ENCODE data around the gene UNC5C.

The UNC5C gene

DNA sequence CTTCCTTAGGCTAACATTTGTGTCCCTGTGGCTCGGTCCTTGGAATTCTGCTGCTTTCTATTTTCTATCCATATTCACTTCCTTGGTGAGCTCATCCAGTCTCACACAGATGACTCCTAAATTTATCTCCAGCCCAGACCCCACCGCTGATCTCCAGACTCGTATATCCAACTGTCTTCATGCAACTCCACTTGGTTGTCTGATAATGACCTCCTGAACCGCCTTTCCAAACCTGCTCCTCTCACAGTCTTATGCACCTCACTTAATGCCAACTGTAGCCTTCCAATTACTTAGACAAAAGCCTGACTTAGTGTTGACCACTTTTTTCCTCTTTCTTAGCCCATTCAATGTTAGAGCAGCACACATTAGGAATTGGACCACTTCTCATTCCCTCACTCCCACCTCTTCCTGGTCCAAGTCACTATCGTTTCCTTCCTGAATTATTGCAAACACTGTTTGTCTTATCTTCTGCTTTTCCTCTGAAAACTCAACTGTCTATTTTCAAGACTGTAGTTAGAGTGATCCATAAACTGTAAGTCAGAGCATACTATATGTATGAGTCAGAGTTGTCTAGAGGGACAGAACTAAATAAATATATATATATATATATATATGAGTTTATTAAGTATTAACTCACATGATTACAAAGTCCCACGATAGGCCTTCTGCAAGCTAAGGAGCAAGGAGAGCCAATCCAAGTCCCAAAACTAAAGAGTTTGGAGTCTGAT is 292.5 kb downstream of the UNC5C start:
- DNase-seq, result no peak

DNA sequence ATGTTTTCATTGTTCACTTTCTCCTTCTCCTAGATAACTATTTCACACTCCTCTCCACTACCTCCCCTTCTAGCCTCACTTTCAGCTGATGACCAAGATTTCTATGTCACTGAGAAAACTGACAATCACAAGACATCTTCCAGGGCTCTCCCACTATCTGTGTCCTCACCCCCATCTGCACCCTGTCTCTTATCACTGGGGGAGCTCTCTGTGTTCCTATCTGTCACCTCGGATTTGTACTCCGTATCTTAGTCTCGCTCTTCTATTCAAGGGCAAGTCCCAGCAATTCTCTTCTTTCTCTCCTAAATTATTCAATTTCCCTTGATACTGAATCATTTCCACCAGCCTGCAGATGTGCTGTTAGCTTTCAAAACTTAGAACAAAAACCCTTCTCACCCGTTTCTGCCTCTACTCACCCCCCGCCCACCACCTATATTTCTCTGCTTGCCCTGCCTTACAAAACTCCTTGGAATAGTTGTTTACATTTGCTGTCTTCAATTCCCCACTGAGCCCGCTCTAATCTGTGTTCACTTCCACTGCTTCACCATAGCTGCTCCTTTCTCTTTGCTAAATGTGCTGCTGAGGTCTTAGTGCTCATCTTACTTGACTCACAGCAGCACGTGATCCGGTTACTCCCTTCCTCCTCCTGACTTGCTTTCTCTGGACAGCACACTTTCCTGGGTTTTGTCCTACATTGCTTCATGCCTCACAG is 293.2 kb downstream of the UNC5C start:
- no peak for DNase-seq

DNA sequence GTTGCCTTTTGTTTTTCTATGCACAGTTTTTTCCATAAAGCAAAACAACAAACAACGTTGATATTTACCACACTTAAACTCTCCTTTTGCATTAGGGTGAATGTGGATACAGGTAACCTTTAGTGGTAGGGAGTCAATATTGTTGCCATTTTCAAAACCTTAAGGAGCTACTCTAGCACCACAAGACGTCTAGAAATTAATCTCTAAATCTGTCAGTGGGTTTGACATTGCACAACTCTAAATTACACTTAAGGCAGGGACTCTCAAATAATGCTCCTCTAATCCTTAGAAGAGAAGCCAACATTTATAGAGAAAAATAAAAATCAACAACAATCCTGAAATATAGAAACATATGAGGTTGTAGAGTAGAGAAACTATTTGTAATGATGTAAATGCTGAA is 297.2 kb downstream of the UNC5C start:
- no peak for DNase-seq

DNA sequence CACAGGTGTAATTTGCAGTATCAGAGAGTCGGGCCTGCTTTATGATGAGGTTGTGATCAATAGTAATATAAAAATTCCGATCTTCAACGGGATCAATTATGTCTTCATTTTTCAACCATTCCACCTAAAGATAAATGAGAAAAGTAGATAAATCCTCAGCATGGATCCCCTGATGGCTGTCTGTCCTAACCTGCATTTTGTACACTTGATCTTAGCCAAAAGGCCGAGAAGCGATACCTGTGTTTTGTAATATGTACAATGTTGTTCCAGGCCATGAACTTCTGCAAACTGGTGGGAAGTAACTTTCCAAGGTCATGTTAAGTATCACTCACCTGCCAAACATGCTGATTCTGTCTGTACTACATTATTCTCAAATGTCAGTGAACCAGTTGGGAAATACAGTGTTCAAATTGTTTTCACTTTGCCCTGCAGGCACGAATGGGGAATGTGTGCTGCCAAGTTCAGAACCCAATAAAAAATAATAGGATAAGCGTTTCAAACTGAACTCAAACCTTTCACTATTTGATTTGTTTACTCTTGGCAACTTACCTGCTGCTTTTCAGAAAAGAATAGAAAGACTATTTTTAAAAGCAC is 298.1 kb downstream of the UNC5C start:
- DNase-seq, result no peak

DNA sequence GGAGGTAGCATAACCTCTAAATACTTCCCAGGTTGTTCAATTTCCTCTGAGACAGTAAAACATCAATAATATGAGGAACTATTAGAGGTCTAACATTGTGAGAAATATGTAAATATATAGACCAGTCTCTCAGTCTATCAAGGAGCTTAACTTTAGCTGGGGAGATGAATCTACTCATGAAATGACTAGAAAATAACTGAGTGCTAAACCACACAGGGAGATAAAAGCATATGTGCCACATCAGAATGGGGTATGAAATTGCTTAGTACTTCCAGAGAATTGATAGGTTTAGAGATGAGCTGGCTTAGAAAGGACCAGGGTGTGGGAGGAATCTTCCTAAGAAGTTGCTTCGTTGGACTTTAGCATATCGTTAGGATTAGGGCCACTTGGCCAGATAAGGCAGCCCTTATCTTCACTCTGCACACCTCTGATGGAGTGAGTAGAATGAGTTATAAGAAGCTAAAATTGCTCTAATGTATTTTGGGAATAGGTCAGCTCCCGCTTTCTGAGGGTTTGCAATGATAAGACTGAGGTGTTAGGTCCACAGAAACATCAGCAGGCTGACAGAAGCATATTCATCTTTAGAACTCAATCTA is 299.2 kb downstream of the UNC5C start:
- no peak for DNase-seq

DNA sequence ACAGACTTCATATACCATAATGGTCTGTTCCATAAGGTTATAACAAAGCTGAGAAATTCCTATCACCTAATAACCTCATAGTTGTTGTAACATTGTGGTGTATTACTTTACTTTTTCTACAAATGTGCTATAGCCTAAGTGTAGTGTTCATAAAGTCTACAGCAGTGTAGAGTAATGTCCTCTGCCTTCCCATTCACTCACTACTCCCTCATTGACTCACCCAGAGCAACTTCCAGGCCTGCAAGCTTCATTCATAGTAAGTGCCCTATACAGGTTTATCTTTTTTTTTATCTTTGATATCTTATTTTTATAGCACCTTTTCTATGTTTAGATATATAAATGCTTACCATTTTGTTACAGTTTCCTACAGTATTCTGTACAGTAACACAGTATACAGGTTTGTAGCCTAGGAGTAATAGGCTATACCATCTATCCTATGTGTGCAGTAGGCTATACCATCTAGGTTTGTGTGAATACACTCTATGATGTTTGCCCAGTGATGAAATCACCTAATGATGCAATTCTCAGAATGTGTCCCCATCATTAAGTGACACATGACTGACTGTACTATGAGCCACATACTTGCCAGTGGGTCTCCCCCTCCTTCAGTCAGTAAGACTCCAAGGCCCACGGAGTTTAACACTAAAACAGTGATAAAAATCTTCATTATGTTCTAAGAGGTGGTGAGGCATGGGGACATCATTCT is 299.9 kb downstream of the UNC5C start:
- no peak for DNase-seq

DNA sequence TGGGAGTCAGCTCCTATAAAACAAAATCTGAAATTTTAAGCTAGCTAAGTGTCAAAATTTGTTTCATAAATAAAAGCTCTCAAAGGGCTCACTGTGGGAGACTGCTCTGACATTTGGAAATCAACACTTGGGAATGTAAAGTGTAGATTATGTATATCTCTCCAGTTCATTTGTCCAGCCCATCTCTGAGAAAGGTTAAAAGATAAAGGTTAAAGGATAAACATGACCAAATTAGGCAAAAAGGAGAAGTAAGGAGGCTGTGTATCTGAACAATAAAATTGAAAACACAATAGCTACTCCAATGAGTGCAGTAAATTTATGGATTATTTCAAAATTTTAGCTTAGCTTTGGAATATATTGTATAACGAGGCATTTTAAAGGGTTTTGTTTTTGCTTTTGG is 304.9 kb downstream of the UNC5C start:
- no peak for DNase-seq

DNA sequence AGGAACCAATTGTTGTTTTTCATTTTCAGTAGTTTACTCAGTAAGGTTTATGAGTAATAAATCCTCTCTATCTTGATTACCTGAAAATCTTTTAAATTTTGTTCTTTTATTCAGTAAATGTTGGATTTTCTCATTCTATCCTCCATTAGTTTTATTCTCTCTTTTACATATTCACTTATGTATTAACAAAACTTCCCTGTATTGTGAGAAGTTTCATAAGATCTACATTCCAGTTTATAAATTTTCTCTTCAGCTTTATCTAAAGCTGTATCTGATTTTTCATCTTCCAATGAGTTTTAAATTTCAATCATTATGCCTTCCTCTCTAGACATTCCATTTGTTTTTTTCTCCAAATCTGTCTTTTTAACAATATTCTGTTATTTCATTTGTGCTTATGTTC is 310.2 kb downstream of the UNC5C start:
- DNase-seq, result no peak

DNA sequence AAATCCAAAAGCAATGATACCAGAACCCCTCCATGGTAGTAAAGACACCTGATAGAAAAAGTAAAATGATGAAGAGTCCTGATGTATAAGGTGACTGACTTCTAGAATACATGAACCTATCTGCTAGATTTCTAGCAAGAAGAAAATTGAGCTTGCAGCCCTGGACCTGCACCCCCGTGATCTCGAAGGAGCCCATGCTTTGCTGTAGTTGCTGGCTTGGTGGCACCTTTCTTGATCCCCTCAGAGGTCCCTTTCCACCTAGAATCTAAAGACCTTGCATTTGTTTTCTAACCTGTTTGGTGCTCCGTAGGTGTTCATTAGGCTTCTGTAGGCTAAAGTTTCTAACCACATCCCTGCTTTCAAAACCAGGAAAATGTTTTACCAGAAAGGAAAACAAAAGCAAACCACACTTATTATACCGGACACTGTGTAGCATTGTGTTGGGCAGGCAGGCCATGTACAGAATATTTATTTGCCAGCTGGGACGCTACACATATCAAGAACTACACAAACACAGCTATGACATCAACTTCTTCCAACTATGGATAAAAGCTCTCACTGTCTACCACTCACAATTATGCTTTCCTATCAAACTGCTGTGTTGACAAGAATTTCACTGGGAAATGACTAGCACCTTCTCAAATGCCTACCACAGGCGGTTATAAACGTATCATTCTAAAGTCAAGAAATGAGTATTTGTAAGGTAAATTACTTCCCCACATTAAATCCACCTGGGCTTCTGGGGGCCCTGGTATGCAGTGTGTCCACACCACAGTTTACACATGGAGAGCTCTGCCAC is 316.2 kb downstream of the UNC5C start:
- no peak for DNase-seq

DNA sequence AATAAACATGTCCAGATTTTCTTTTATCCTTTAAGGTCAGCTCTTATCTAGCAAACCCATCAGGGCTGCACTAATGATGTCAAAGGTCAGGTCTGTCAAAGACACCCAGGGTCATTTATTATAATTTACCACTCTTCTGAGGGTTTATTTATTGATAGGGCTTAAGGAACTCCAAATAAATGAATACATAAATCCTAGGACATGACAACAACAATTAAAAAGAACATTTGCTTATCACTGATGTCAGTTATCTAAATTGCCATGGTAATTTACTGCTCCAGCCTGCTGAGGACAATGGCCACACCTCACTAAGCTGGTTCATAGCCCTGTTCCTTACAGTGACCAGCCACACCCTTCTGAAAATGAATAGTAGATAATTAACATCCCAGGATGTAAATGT is 317.1 kb downstream of the UNC5C start:
- no peak for DNase-seq

DNA sequence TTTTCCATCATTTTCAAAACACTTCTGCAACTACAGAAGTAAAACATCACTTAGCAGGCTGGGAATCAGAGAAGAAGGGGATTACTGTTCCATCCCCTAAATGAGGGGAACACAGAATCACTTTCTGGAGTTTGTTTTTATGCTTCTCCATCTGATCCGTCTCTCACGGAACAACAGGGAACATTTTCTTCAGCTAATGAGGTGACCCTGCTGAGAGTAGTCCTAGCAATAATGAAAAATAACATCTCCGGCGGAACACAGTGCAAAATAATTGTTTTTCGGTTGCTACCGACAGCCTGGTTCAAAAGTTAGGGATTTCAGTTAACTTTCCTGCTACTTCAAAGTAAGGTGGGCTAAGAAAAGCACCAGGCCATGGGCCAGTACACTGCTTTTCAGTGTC is 322.9 kb downstream of the UNC5C start:
- no peak for DNase-seq

DNA sequence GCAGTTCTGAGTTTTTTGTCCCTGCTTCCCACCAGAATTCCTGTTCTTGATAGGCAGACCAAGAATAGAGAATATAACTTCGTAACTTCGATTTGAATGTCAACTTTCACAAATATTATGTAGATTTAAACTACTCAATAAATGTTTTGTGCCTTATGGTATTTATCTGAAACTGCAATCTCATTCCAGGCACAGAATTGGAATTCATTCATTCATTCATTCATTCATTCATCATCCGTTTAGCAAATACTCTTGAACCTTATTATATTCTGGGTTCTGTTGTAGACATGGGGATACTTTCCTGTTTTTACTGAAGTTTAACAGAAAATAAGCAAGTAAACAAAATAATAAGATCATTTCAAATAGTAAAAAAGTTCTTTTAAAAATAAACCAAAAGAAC is 324.4 kb downstream of the UNC5C start:
- no peak for DNase-seq

DNA sequence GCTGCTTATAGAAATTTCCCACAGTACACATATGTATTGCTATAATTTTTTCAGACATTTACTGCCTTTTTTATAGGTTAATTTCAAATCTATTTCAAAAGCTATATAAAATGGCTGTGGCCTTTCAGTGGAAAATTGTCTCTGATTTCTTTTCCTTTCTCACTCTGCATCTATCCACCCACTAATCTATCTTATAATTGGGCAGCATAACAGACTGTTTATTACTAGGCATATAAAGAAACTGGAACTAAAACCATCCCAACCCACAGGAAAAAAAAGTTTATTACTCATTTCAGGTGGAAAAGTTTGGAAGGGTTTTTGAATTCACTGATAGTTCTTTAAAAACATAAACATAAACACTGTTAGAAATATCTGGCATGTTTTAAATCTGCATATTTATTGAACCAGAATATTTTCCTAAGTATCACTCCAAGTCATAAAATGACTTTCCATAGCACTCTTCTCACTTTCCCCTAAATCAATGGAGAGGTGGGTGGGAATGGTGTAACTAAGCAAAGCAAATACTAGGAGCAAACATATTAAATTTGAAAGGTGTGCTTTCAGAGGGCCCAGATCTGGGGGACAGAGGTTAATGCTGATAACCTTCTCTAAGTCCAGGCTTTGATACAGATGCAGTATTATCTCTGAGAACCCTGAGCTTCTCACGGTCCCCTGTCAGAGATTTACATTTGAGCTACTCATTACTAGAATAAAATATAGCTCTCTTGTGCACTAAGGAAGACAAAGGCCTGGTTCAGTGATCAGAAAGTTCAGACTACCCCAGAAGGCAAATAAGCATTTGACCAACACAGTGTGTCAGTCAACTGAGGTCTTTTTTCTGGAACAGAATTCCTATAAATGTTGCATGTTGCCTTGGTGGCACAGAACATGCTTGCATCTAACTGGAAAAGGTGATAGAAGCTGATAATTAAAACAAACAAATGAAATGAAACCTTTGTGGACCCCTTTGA is 328.3 kb downstream of the UNC5C start:
- DNase-seq, result no peak

DNA sequence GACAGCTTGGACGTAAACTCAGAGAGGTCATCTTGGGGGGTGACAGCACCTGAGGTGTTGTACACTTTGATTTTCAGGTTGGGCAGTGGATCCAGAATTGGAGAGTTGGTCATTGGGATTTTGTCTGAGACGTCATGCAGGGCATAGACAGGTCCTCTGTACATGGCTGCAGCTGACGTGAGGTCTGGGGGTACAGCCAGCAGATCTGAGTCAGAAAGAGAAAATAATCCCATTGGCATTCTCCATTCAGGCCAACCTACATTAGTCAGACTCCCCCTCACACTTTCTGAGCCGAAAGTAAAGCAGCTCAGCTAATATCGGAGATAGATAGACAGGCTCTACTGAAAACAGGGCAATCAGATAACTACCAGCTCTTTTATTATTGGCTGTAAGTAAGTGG is 329.7 kb downstream of the UNC5C start:
- no peak for DNase-seq

DNA sequence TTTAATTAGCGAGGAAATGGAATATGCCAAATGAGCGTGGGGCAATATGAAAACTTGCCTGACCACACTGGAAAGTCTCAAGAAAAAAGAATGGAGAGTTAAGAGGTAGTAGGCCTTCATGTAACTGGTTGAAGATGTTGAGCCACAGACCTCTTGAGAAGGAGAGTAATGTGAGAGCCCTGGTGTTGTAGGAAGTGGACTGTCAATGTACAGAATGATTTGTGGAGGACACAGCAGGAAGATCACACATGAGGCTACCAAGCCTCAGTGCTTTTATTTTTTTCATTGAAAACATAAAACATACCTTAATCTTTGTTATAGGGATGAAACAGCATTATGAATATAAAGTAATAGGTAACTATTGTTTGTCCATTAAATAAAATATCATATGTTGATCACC is 331.6 kb downstream of the UNC5C start:
- DNase-seq, result no peak

DNA sequence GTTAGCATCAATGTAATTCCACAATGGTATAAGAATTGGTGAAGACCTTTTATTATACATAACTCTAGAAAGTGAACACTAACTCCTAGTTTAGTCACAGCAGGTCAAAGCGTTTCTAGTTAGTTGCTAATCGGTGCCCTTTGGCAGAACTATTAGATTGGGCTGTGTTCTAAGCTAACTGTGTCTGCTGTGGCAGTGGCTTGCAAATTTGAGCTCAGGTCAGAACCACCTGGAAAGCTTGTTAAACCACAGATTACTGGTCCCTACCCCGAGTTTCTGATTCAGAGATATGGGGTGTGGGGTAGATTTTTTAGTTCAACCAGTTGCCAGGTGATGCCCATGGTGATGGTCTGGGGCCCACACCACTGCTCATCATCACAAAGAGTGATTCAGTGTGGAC is 332.1 kb downstream of the UNC5C start:
- DNase-seq, result no peak

DNA sequence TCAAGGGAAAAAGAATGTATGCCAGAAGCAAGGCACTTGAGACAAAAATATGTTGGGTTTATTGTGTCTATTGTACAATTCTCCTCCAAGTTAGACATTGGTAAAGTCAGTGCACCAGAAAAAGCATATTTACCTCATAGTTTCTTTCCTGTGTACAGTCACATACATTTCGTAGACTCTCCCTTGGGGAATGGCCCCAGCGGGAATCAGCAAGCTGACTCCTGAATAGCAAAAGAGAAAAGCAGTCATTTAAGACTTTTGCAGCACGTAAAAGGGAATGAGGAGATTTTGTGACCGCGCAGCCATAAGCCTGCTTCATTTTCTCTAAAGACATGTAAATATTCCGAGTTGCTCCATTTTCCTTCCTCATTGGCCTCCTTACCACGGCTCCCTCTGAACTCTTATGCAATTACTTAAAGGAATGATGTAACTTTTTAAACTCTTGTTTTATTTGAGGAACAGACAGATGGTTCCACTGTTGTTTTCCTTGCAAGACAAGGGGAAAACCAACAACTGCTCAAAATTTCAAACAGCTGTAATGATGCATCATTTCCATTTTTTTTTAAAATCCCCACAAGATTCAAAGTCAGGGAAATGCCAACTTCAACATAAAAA is 332.7 kb downstream of the UNC5C start:
- no peak for DNase-seq

DNA sequence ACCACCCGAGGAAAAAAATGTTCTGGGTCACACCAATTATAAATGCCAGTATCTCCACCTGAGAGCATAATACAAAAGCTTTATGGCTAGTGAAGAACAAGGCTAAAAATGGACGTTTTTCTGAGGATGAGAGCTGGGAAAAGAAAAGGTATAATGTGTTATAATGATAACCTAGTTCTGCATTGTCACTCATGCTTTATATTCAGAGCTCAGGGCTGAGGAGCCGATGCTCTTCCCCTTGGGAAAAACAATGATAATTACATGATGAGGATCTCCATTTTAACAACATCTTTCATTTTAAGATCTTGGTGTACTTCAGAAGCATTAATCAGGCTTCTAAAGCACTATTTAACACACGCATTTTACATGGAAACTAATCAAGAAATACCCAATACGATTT is 333.7 kb downstream of the UNC5C start:
- DNase-seq, result no peak

DNA sequence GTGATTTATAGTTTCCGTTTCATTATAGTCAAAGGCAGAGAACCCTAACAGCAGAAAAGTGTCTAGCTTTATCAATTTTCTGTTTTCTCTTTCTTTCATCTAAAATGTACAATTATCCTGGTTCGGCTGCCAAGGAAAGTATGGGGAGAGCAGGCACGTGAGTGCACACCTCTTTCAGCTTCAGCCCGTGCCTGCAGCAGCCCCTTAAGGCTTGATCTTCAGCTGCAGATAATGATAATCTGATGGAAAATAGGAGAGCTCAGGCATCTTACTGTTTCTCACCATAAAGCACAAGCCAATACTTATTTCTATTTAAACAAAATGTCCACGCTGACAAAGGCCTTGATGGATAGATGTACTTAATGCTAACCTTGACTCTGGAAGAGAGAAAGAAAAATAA is 334.4 kb downstream of the UNC5C start:
- DNase-seq, result no peak

DNA sequence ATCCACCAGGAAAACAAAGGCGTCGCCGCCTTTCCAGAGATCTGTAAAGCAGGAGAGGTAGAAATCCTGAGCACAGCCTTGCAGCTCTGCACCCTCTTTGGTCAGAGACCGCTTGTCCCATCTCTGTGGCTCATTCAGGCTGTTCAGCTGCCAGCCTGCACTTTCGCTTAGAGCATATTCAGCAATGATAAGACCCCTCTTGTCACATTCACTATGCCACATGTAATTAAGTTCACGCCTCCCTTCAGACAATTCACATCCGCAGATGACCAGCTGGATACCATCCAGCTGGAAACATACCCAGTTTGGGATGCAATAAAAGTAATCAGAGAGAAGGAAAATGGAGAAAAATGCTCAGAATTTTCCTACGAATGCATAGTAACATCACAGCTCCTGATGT is 335.4 kb downstream of the UNC5C start:
- DNase-seq, result no peak

DNA sequence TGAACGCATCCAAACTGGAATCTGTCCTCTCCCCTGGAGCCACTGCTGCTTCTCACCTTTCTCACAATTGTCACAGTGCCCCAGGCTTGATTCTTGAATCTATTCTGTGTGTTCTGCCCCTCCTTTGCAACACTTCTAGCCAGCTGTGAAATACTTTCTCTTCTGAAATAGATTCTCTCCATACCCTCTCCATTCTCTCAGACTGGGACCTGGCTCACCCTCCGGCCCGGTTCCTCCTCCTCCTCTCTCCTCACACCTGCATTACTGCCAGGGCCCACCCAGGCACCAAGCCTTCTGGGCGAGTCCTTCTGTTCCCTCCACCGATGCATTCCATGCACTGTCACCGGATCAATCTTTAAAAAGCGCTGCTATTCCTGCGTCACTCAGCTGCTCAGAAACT is 336.1 kb downstream of the UNC5C start:
- DNase-seq, result no peak

All from NCI-H510A treated with DMSO at 0.1 percent for 48 hours (cell line).